NAMALWA (cell line): ENCODE data around the gene LRP3.

ENCODE experiments used
- DNase-seq: peaks from one replicate; pipeline ENCODE4 v3.0.0-alpha.2; 2015; ENCODE audit warnings: low spot score

Gene LRP3

DNA sequence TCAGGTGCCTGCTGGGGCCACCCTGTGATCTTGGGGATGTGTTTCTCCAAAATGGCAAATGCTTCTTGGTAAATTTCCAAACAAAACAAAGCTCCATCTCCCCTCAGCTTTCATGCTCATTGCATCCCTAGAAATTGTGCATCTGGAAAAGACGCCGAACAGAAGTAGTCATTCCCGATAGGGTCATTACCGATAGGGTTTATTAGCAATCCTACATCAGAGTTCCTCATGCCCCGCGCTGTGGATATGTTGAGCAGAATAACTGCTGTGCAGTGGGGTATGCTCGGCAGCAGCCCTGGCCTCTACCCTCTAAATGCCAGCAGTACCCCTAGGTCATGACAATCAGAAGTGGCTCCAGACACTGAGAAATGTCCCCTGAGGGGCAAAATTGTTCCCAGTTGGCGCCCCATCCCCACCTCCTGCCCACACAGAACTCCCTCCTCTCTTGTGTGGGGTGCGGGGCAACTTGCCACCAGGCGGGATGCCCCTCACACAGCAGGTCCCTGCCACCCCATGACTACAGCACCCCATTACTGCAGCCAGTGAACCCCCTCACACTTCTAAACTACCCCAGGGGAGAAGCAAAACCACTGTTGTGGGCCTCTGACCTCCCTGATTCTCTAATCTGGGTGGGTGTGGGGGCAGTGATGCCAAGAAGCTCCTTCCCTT is 44.5 kb downstream of the LRP3 start:
- DNase-seq, result no peak

GRCh38 chr19:33239223-33239975 is 45.3 kb downstream of the LRP3 start:
- no peak for DNase-seq

- DNase-seq, result no peak
Observed at GRCh38 chr19:33240181-33240771, 46.1 kb downstream of the LRP3 start.

DNA sequence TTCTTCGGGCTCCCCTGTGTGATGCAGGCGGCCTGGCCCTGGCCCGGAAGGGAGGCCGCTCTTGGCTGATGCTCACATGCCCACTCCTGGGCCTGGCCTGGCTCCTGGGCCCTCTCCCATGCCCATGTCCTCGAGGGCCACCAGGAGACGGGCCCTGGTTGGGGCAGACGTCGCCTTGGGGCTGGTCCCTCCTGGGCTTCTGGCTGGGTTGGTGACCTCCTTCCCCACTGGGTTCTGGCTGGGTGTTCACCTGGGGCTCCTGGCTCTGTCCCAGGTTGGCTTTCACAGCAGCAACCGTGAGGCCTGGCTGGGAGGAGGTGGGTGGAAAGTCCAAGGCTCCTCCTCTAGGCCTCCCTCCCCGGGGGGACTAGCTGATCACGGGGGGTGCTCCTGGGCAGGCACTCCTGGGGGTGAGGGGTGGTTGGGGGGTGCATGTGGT is 47.0 kb downstream of the LRP3 start:
- DNase-seq, result no peak

DNA sequence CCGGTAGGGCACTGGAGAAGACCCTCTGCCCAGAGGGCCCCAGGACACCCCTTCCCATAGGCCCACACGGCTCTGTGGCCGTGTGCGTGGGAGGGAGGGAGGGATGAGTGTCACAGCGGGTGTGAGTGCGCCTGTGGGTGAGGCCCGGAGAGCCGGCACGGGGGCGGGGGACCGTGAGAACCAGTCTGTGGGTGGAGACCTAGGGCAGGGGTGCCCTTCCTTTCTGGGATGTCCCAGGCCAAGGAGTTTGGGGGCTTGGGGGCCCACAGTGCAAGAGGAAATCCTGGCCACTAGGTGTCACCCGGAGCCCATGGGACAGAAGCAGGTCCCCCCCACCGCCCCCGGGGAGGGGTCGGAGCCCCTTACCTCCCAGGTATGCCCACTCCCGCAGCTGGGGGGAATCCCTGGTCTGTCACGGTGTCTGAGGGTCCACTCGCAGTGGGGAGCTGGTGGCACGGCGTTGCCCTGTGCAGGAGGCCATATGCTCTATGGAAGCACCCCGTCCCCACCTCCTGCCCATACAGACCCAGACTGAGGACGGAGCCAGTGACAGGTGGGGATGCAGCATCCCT is 47.5 kb downstream of the LRP3 start:
- peak; percentile 19 for DNase-seq

DNA sequence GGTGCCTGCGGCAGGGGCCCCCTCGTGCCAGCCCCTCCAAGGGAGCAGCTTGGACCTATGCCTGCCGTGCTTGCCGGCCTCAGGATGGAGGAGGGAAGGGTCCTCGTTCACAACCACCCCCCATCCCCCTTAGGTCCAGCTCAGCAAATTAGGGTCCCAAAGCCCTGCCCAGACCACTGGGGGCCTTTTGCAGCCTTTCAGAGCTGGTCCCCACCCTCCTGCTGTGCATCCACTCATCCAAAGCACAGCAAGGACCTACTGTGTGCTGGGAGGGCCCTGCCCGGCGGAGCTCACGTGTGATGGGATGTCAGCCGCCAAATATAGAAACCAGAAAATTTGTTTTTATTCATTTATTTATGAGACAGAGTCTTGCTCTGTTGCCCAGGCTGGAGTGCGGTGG is 48.0 kb downstream of the LRP3 start:
- no peak for DNase-seq

GRCh38 chr19:33242911-33243310 is 48.8 kb downstream of the LRP3 start:
- DNase-seq, result no peak

GRCh38 chr19:33245948-33246708 is 52.0 kb downstream of the LRP3 start:
- DNase-seq, result peak; percentile 40

- no peak for DNase-seq
Observed at GRCh38 chr19:33246709-33247440, 52.7 kb downstream of the LRP3 start.

DNA sequence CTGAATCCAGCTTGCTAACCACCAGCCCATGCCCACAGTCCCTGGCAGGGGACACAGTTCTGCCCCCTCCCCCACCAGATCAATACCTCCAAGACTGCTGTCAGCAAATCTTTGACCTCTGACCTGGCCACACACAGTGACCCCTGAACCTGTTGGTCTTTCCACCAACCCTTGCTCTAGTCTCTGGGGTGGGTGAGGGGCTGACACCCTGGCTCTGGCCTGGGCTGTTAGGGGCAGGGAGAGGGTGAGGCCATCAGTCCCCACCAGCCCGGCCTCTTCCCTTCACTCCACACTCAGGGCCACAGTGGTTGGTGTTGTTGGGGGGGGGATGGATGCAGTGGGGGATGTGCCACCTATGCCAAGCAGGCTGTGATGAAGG is 53.3 kb downstream of the LRP3 start:
- DNase-seq, result no peak

- no peak for DNase-seq
Observed at GRCh38 chr19:33248104-33248503, 54.0 kb downstream of the LRP3 start.

- no peak for DNase-seq
Observed at GRCh38 chr19:33248553-33248953, 54.4 kb downstream of the LRP3 start.

- peak; percentile 37 for DNase-seq
Observed at GRCh38 chr19:33248954-33249613, 55.0 kb downstream of the LRP3 start.

GRCh38 chr19:33249740-33250366 is 55.7 kb downstream of the LRP3 start:
- no peak for DNase-seq

DNA sequence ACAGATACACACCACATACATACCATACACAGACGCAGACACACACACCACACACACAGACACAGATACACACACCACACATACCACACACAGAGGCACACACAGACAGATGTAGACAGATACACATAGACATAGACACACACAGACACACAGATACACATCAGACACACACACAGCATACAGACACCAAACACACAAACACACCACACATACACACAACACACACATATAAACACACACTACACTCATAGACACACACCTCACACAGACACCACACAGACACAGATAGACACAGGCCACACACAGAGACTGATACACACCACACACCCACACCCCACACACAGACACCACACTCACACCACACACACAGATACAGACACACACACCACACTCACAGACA is 56.4 kb downstream of the LRP3 start:
- DNase-seq, result no peak

DNA sequence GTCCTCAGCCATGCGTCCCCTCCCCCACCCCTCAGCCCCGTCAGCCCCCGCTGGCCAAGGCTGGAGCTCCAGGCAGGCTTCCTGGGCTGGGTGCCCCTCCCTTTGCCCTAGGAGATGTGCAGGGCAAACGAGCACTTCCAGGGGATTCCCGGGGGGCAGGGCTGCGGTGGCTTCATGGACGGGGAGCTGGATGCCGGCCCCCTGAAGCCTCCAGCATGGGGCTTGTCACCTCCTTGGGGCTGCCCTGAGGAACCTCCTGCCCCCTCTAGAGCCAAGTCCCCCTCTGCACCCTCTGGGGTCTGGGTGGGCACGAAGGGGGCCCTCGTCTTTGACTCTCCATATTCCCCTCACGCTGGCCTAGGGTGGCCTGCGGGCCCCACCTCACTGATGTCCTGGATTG is 56.9 kb downstream of the LRP3 start:
- no peak for DNase-seq

DNA sequence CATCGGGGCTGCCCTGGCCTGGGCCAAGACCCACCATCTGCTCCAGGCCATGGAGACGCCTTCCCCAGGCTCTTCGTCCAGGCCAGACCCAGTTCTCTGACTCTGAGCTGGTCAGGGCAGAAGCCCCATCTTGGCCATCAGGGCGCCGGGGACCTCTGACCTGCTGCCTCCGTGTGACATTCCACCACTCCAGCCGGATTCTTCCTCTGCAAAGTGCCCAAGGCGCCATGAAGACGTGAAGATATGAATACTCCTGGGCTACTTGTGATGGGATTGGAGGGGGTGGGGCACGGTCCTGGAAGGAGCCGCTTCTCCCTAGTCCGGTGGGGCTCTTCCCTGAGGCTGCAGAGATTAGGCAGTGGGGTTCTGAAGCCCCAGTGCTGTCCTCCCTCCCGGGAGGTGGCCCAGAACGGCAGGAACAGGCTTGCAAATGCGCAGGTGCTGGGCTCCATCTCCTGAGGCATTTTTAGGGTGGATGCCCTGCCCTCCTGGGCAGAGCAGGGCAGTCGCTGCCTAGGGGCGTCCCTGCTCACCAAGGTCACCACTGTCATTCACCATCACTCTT is 57.5 kb downstream of the LRP3 start:
- no peak for DNase-seq

- DNase-seq, result no peak
Observed at GRCh38 chr19:33252418-33252962, 58.4 kb downstream of the LRP3 start.

GRCh38 chr19:33252971-33253370 is 58.8 kb downstream of the LRP3 start:
- no peak for DNase-seq

DNA sequence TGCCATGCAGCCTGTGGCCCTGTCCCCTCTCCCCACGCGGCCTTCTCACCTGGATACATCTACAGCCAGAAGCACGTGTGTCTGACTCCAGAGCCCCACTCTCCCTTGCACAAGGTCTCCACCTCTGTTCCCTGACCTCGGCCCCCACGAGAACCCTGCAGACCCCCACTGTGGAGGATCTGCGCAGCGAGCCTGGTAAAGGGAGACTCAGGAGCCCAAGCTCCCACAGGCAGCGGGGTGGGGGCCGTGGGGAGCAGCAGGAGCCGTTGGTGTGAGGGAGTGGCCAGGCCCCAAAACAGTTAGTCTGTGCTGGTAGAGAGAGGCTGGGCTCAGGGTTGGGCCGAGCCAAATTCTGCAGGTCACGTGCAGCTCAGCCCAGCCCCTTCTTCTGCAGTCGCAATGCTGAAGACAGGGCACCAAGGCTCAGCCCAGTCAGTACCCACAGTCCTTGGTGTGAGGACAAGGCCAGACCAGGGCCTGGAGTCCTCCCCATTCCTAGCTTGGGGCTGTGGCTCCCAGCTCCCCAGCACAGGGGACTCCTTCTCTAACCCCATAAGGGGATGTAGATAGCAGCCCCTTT is 60.2 kb downstream of the LRP3 start:
- no peak for DNase-seq
